Measurements from ENCODE around the gene SEL1L. TPM values are rescaled to one million over a fixed set of nuclear protein-coding genes. Genes with fewer than 3 reads are reported as not detected.

Gene SEL1L
- total RNA-seq, 1 donor from 2014 or later, result 55.4 TPM

DNA sequence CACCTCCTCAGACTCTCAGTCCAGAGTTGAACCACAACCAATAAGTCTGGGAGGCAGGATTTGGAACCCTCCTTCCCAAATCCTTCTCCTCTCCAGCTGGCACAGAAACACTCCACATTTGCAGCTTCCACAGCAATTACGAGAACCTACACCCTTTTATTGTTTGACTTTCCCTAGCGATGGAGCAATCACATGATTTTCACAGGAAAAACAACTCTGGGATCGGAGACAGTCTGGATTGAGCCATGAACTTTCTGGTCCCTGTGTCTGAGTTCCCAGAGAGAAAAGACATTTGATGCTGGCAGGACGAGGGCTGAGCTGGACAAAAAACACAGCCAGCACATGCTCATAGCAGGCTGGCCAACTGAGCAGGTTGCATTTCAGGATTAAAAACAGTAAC lies 84.5 kb downstream of the SEL1L start:
- no peak for ATAC-seq (ENCODE audit: low read depth)
- POLR2A ChIA-PET, result no interaction called here
- H3K4me1 Mint-ChIP-seq, result peaks cover 6% of the 10 kb centered on the region
- CTCF ChIA-PET, result no interaction called here
- TF ChIP-seq, protein P1, sequence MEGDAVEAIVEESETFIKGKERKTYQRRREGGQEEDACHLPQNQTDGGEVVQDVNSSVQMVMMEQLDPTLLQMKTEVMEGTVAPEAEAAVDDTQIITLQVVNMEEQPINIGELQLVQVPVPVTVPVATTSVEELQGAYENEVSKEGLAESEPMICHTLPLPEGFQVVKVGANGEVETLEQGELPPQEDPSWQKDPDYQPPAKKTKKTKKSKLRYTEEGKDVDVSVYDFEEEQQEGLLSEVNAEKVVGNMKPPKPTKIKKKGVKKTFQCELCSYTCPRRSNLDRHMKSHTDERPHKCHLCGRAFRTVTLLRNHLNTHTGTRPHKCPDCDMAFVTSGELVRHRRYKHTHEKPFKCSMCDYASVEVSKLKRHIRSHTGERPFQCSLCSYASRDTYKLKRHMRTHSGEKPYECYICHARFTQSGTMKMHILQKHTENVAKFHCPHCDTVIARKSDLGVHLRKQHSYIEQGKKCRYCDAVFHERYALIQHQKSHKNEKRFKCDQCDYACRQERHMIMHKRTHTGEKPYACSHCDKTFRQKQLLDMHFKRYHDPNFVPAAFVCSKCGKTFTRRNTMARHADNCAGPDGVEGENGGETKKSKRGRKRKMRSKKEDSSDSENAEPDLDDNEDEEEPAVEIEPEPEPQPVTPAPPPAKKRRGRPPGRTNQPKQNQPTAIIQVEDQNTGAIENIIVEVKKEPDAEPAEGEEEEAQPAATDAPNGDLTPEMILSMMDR (IDR thresholded peaks at IDR 0.05), result no peak
- H3K27me3 Mint-ChIP-seq, result peaks cover 26% of the 10 kb centered on the region
- no peaks in the 10 kb centered on the region for H3K36me3 Mint-ChIP-seq (ENCODE audit: low read depth)
- DNase-seq, result no peak
- no peak overlapping the region for H3K4me3 Mint-ChIP-seq
- no peak overlapping the region for H3K27ac Mint-ChIP-seq
- intact Hi-C loops (cut with micrococcal nuclease), result no loop called here
- H3K9me3 Mint-ChIP-seq, result no peaks in the 10 kb centered on the region

DNA sequence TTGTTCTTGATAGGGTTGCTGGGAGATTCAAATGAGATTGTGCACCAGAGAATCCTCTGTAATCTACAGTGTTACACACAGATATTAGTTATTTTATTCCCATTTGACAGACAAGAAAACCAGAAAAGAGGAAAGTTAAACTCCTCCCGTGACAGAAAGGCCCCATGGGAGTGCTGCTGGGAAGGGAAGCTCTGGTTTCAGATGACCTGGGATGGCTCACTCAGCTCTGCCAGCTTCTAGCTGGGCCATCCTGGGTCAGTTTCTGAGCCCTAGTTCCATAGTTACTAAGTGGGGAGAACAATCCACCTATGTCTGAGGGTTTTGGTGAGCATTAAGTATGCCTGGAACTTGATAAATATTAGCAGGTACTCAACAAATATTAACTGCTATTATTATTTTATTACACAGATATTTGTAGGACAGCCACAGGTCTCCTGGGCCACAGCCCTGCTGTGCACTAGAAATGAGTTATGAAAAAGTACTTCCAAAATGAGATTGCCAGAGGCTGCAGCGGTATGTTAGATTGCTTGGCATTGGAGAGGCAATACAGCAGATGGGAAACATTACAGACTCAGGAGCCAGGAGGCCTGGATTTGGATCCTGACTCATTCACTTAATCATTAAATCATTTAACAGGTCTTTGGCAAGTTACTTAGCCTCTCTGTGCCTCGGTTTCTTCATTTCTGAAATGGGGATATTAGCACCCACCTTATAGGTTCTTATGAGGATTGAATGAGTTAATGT lies 86.5 kb downstream of the SEL1L start:
- POLR2A ChIA-PET, result no interaction called here
- Mint-ChIP-seq H3K27ac (no peak overlapping the region), H3K4me1 (no peaks in the 10 kb centered on the region), H3K4me3 (no peak overlapping the region), H3K36me3 (ENCODE audit: low read depth) (no peaks in the 10 kb centered on the region), H3K9me3 (no peaks in the 10 kb centered on the region), H3K27me3 (peaks cover 31% of the 10 kb centered on the region)
- CTCF ChIA-PET, result no interaction called here
- TF ChIP-seq, protein P1 (IDR thresholded peaks at IDR 0.05), result no peak
- ATAC-seq (ENCODE audit: low read depth) (no peak), DNase-seq (no peak)
- intact Hi-C loops (cut with micrococcal nuclease), result no loop called here

DNA sequence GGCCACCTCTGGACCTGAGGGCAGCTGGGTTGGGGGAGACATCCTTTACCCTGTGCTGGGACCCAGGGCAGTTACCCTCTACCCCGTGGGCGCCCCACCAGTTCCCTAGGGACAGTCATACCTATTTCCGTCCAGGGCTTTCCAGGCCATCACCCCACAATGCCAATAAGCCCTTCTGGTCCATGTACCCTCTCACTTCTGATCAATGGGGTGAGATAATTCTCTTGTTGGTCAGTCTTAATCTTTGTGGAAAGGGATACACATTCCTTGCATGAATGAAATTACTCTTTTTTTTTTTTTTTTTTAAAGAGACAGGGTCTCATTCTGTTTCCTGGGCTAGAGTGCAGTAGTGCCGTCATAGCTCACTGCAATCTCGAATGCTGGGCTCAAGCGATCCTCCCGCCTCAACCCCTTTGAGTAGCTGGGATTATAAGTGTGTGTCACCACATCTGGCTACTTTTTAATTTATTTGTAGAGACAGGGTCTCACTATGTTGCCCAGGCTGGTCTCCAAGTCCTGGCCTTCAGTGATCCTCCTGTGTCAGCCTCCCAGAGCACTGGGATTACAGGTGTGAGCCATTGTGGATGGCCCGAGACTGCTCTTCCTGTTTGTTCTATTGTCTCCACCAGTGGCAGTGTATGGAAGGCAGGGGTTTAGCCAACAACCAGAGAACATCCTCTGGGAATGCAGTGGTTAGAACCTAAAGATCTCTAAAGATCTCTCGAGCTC lies 87.2 kb downstream of the SEL1L start:
- Mint-ChIP-seq H3K27ac (no peak overlapping the region), H3K4me1 (no peaks in the 10 kb centered on the region), H3K36me3 (ENCODE audit: low read depth) (no peaks in the 10 kb centered on the region), H3K27me3 (peaks cover 32% of the 10 kb centered on the region), H3K4me3 (no peak overlapping the region), H3K9me3 (no peaks in the 10 kb centered on the region)
- ChIA-PET POLR2A (no interaction called here), CTCF (no interaction called here)
- no peak for ATAC-seq (ENCODE audit: low read depth)
- intact Hi-C loops (cut with micrococcal nuclease), result no loop called here
- TF ChIP-seq, protein P1 (IDR thresholded peaks at IDR 0.05), result no peak
- DNase-seq, result no peak

DNA sequence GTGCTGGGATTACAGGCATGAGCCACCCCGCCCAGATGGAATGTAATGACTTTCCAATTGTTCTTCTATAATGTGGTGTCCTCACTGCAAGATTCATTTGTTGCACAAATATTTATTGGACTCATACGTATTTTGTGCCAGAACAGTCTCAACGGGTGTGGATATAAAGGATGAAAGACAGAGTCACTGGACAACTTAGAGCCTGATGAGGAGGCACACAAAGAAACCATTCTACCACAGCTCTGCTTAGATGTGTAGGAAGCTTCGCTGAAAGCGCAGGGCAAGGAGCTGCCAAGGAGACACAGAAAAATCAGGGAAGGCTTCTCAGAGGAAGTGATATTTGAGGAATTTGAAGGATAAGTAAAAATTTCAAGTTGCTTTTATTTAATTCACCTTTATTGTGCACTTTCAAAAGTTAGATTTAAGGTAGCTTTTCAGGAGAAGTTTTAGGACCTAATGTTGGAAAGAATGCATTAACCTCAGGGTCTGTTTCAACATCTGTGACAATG lies 92.0 kb downstream of the SEL1L start:
- no peak for ATAC-seq (ENCODE audit: low read depth)
- Mint-ChIP-seq H3K9me3 (no peaks in the 10 kb centered on the region), H3K27ac (no peak overlapping the region), H3K36me3 (ENCODE audit: low read depth) (no peaks in the 10 kb centered on the region), H3K27me3 (peaks cover 36% of the 10 kb centered on the region), H3K4me3 (no peak overlapping the region), H3K4me1 (peaks cover 5% of the 10 kb centered on the region)
- ChIA-PET POLR2A (no interaction called here), CTCF (no interaction called here)
- intact Hi-C loops (cut with micrococcal nuclease), result no loop called here
- TF ChIP-seq, protein P1 (IDR thresholded peaks at IDR 0.05), result no peak
- no peak for DNase-seq

DNA sequence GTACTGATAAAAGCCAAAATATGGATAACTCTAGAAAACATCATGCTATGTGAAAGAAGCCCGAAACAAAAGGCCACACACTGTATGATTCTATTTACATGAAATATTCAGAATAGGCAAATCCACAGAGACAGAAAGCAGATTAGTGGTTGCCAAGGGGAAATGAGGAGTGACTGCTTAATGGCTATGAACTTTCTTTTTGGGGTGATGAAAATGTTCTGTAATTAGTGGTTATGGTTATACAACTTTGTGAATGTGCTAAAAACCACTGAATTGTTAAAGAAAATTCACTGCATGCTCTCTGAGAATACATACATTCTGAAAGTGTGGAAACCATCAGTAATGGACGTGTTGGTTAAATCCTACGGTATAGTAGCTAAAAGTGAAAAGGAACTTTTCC lies 93.6 kb downstream of the SEL1L start:
- CTCF ChIA-PET, result no interaction called here
- DNase-seq, result no peak
- Mint-ChIP-seq H3K27ac (no peak overlapping the region), H3K4me3 (no peak overlapping the region), H3K27me3 (peaks cover 41% of the 10 kb centered on the region), H3K4me1 (peaks cover 13% of the 10 kb centered on the region), H3K9me3 (no peaks in the 10 kb centered on the region), H3K36me3 (ENCODE audit: low read depth) (no peaks in the 10 kb centered on the region)
- intact Hi-C loops (cut with micrococcal nuclease), result no loop called here
- ATAC-seq (ENCODE audit: low read depth), result no peak
- TF ChIP-seq, protein P1 (IDR thresholded peaks at IDR 0.05), result no peak
- POLR2A ChIA-PET, result no interaction called here
